NCI-H146 treated with DMSO at 0.1 percent for 48 hours (cell line): ENCODE measurements around the gene ZSWIM9.
"Not testable (repeated sequence)": the region's sequence is repeated elsewhere in the genome, so short reads cannot be mapped to it uniquely, and the experiment has no call there.

Experiments
- DNase-seq: peaks from one replicate; lab custom pipeline; 2025; ENCODE audit not compliant: unreplicated experiment; lab: John Stamatoyannopoulos, UW

Gene ZSWIM9

GRCh38 chr19:48213959-48214358 lies 43.5 kb downstream of the ZSWIM9 start:
- no peak for DNase-seq

GRCh38 chr19:48216933-48217332 lies 46.5 kb downstream of the ZSWIM9 start:
- DNase-seq, result no peak

- DNase-seq, result no peak
Observed at GRCh38 chr19:48218997-48219396, 48.5 kb downstream of the ZSWIM9 start.

DNA sequence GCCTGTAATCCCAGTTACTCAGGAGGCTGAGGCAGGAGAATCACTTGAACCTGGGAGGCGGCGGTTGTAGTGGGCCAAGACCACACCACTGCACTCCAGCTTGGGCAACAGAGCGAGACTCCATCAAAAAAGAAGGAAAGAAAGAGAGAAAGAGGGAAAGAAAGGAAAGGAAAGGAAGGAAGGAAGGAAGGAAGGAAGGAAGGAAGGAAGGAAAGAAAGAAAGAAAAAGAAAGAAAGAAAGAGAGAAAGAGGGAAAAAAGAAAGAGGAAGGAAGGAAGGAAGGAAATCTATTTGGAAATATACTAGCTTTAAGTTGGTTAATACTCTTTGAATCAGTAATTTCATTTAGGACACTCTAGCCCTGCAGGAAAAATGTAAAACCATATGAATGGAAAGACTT lies 50.3 kb downstream of the ZSWIM9 start:
- DNase-seq, result not testable (repeated sequence)

GRCh38 chr19:48221628-48222027 lies 51.1 kb downstream of the ZSWIM9 start:
- no peak for DNase-seq

GRCh38 chr19:48230555-48231129 lies 60.2 kb downstream of the ZSWIM9 start:
- no peak for DNase-seq

DNA sequence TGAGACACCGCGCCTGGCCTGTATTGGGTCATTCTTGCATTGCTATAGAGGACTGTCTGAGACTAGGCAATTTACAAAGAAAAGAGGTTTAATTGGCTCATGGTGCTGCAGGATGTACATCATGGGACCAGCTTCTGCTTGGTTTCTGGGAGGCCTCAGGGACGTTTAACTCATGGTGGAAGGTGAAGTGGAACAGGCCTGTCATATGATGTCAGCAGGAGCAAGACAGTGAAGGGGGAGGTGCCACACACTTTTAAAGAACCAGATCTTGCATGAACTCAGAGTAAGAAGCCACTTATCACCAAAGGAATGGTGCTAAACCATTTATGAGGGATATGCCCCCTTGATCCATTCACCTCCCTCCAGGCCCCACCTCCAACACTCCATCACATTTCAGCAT lies 66.6 kb downstream of the ZSWIM9 start:
- no peak for DNase-seq

GRCh38 chr19:48239120-48239519 lies 68.6 kb downstream of the ZSWIM9 start:
- DNase-seq, result no peak

GRCh38 chr19:48239582-48240141 lies 69.2 kb downstream of the ZSWIM9 start:
- no peak for DNase-seq

- DNase-seq, result not testable (repeated sequence)
Observed at GRCh38 chr19:48241771-48242170, 71.3 kb downstream of the ZSWIM9 start.

GRCh38 chr19:48244281-48244680 lies 73.8 kb downstream of the ZSWIM9 start:
- DNase-seq, result no peak

DNA sequence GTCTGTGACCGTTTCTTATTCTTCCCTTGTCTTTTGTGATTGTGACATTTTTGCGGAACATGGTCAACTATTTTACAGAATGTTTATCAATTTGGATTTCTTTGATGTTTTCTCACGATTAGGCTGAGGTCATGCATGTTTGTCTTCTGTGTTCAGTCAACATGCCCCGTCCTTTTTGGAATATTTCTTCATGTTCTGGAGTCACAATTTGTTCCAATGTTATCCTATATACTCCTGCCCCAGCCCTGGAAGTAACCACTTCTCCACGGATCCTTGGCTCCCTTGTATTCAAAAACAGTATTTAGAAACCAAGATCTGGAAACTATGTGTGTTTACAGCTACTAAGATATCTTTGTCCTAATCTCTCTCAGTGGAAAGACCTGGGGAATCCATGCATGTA lies 75.6 kb downstream of the ZSWIM9 start:
- DNase-seq, result no peak

DNA sequence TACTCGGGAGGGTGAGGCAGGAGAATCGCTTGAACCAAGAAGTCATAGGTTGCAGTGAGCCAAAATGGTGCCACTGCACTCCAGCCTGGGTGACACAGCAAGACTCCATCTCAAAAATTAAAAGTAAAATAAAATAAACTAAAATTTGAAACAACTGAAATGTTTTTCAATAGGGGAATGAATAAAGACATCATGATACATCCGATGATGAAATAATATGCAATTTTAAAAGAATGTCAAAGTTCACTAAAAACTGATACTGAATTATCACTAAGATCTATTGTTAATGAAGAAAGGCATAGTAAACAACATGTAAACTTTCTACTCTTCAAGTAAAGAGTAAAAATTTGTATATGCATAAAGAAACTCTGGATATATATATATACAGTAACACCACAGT lies 76.7 kb downstream of the ZSWIM9 start:
- DNase-seq, result no peak
